Measurements from ENCODE around the gene KCND3. TPM values are rescaled to one million over a fixed set of nuclear protein-coding genes. Genes with fewer than 3 reads are reported as not detected.

Gene KCND3
- total and polyA plus RNA-seq, 2 experiments from 2014 or later = 0.10 to 0.18 TPM

DNA sequence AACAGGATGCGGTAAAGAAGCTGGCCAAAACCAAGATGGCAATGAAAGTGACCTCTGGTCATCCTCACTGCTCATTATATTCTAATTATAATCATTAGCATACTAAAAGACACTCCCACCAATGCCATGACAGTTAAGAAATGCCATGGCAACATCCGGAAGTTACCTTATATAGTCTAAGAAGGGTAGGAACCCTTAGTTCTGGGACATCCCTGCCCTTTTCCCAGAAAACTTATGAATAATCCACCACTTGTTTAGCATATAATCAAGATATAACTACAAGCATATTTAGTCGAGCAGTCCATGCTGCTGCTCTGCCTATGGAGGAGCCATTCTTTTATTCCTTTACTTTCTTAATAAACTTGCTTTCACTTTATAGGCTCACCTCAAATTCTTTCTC is 154.0 kb downstream of the KCND3 start (continued):
- TF ChIP-seq, protein P1, sequence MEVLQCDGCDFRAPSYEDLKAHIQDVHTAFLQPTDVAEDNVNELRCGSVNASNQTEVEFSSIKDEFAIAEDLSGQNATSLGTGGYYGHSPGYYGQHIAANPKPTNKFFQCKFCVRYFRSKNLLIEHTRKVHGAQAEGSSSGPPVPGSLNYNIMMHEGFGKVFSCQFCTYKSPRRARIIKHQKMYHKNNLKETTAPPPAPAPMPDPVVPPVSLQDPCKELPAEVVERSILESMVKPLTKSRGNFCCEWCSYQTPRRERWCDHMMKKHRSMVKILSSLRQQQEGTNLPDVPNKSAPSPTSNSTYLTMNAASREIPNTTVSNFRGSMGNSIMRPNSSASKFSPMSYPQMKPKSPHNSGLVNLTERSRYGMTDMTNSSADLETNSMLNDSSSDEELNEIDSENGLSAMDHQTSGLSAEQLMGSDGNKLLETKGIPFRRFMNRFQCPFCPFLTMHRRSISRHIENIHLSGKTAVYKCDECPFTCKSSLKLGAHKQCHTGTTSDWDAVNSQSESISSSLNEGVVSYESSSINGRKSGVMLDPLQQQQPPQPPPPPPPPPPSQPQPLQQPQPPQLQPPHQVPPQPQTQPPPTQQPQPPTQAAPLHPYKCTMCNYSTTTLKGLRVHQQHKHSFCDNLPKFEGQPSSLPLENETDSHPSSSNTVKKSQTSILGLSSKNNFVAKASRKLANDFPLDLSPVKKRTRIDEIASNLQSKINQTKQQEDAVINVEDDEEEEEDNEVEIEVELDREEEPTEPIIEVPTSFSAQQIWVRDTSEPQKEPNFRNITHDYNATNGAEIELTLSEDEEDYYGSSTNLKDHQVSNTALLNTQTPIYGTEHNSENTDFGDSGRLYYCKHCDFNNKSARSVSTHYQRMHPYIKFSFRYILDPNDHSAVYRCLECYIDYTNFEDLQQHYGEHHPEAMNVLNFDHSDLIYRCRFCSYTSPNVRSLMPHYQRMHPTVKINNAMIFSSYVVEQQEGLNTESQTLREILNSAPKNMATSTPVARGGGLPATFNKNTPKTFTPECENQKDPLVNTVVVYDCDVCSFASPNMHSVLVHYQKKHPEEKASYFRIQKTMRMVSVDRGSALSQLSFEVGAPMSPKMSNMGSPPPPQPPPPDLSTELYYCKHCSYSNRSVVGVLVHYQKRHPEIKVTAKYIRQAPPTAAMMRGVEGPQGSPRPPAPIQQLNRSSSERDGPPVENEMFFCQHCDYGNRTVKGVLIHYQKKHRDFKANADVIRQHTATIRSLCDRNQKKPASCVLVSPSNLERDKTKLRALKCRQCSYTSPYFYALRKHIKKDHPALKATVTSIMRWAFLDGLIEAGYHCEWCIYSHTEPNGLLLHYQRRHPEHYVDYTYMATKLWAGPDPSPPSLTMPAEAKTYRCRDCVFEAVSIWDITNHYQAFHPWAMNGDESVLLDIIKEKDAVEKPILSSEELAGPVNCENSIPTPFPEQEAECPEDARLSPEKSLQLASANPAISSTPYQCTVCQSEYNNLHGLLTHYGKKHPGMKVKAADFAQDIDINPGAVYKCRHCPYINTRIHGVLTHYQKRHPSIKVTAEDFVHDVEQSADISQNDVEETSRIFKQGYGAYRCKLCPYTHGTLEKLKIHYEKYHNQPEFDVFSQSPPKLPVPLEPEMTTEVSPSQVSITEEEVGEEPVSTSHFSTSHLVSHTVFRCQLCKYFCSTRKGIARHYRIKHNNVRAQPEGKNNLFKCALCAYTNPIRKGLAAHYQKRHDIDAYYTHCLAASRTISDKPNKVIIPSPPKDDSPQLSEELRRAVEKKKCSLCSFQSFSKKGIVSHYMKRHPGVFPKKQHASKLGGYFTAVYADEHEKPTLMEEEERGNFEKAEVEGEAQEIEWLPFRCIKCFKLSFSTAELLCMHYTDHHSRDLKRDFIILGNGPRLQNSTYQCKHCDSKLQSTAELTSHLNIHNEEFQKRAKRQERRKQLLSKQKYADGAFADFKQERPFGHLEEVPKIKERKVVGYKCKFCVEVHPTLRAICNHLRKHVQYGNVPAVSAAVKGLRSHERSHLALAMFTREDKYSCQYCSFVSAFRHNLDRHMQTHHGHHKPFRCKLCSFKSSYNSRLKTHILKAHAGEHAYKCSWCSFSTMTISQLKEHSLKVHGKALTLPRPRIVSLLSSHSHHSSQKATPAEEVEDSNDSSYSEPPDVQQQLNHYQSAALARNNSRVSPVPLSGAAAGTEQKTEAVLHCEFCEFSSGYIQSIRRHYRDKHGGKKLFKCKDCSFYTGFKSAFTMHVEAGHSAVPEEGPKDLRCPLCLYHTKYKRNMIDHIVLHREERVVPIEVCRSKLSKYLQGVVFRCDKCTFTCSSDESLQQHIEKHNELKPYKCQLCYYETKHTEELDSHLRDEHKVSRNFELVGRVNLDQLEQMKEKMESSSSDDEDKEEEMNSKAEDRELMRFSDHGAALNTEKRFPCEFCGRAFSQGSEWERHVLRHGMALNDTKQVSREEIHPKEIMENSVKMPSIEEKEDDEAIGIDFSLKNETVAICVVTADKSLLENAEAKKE (CRISPR knock-in tag; IDR thresholded peaks at IDR 0.05) = no peak
- TF ChIP-seq CREB1 (CRISPR knock-in tag; IDR thresholded peaks at IDR 0.05; ENCODE audit: low read depth) (no peak), EZH2 (IDR thresholded peaks at IDR 0.05; ENCODE audit: low read depth, unreplicated experiment) (no peak)

- Histone ChIP-seq H3K79me2 (replicated peaks; ENCODE audit: insufficient read depth) (no peaks in the 10 kb centered on the region), H3K4me1 (ENCODE audit: insufficient read depth) (no peaks in the 10 kb centered on the region), H3K36me3 (ENCODE audit: insufficient read depth) (no peaks in the 10 kb centered on the region), H3F3A (replicated peaks; ENCODE audit: low read depth) (no peaks in the 10 kb centered on the region), H4K20me1 (replicated peaks; ENCODE audit: insufficient read depth) (0 out of 2 replicates have a peak, but pooled peaks cover 3% of the 10 kb centered on the region), H3K4me2 (no peak overlapping the region), H3K4me3 (no peak overlapping the region), H3K9me2 (ENCODE audit: insufficient read depth) (0 out of 2 replicates have a peak, but pooled peaks cover 8% of the 10 kb centered on the region), H2AFZ (no peak overlapping the region), H3K27me3 (ENCODE audit: insufficient read depth) (no peaks in the 10 kb centered on the region), H3K27ac (ENCODE audit: low read depth) (no peak overlapping the region)
- ATAC-seq (no peak), DNase-seq (ENCODE audit: low spot score) (no peak)
- Mint-ChIP-seq H3K9me3 (no peaks in the 10 kb centered on the region), H3K27ac (no peak overlapping the region), H3K4me1 (peaks cover 2% of the 10 kb centered on the region; the same call in 1 of the 3 replicates), H3K4me3 (no peak overlapping the region), H3K36me3 (ENCODE audit: low read depth) (no peaks in the 10 kb centered on the region), H3K27me3 (ENCODE audit: insufficient read depth, low read depth, poor library complexity) (no peaks in the 10 kb centered on the region)
- TF ChIP-seq STAT1 (IDR thresholded peaks at IDR 0.05; ENCODE audit: unreplicated experiment) = no peak
- no peak for TF ChIP-seq CREB1 (CRISPR knock-in tag; IDR thresholded peaks at IDR 0.05; ENCODE audit: low read depth)
- TF ChIP-seq JUNB (IDR thresholded peaks at IDR 0.05; ENCODE audit: unreplicated experiment) = no peak
- TF ChIP-seq CTCF (conservative IDR thresholded peaks at IDR 0.05; ENCODE audit: low read depth in 2 of 2) = no peak
- no peak for TF ChIP-seq EZH2phosphoT487 (IDR thresholded peaks at IDR 0.05; ENCODE audit: unreplicated experiment)
- no peak for TF ChIP-seq ZNF114 (CRISPR knock-in tag; IDR thresholded peaks at IDR 0.05)
- TF ChIP-seq, protein P2, sequence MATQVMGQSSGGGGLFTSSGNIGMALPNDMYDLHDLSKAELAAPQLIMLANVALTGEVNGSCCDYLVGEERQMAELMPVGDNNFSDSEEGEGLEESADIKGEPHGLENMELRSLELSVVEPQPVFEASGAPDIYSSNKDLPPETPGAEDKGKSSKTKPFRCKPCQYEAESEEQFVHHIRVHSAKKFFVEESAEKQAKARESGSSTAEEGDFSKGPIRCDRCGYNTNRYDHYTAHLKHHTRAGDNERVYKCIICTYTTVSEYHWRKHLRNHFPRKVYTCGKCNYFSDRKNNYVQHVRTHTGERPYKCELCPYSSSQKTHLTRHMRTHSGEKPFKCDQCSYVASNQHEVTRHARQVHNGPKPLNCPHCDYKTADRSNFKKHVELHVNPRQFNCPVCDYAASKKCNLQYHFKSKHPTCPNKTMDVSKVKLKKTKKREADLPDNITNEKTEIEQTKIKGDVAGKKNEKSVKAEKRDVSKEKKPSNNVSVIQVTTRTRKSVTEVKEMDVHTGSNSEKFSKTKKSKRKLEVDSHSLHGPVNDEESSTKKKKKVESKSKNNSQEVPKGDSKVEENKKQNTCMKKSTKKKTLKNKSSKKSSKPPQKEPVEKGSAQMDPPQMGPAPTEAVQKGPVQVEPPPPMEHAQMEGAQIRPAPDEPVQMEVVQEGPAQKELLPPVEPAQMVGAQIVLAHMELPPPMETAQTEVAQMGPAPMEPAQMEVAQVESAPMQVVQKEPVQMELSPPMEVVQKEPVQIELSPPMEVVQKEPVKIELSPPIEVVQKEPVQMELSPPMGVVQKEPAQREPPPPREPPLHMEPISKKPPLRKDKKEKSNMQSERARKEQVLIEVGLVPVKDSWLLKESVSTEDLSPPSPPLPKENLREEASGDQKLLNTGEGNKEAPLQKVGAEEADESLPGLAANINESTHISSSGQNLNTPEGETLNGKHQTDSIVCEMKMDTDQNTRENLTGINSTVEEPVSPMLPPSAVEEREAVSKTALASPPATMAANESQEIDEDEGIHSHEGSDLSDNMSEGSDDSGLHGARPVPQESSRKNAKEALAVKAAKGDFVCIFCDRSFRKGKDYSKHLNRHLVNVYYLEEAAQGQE (IDR thresholded peaks at IDR 0.05; ENCODE audit: unreplicated experiment) = no peak
- TF ChIP-seq ZNF331 (CRISPR knock-in tag; IDR thresholded peaks at IDR 0.05; ENCODE audit: low read depth) = no peak
Observed at GRCh38 chr1:111834956-111835355, 154.5 kb downstream of the KCND3 start.
